Right lung (tissue), 5 donors: Measurements from ENCODE around the gene IFIT1B. TPM values are rescaled to one million over a fixed set of nuclear protein-coding genes. Genes with fewer than 3 reads are reported as not detected.
"Not testable (repeated sequence)": the region's sequence is repeated elsewhere in the genome, so short reads cannot be mapped to it uniquely, and the experiment has no call there.

Experiments used
- DNase-seq, 2 donors: peaks; one replicate each; pipeline ENCODE4 v3.0.0-alpha.2; 2013
- polyA plus RNA-seq, 5 donors: library from polyadenylated mRNA; unstranded; fragments of 120-200 nt; gene quantifications; one replicate each; pipeline versions ENCODE4 v1.2.1 to v1.2.3, GENCODE V29; 2013; ENCODE audit warnings: inconsistent platforms in 1 of 5, low replicate concordance in 1 of 5; ENCODE audit not compliant: insufficient read length in 5 of 5, insufficient read depth in 1 of 5

Gene IFIT1B
- polyA plus RNA-seq, 5 donors: 0.13 to 1.1 (median 0.51) TPM

DNA sequence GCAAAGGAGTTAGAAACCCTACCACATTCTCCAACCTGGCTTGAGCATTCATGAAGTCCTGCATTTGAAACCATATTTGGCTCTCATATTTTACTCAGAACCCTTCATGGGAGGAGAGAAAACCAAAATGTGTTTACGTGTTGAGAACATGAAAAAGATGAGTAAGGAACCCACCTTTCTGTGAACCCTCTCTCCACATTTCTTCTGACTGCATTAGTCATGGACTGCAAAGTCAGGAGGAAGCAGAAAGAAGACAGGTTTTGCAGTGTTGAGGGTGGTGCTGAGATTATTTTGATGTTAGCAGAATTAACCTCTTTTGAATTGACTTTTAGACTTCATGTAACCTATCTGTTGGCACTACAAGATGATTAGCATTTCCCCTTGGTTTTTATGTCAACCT is 4.9 kb downstream of the IFIT1B start:
- no peak for DNase-seq

DNA sequence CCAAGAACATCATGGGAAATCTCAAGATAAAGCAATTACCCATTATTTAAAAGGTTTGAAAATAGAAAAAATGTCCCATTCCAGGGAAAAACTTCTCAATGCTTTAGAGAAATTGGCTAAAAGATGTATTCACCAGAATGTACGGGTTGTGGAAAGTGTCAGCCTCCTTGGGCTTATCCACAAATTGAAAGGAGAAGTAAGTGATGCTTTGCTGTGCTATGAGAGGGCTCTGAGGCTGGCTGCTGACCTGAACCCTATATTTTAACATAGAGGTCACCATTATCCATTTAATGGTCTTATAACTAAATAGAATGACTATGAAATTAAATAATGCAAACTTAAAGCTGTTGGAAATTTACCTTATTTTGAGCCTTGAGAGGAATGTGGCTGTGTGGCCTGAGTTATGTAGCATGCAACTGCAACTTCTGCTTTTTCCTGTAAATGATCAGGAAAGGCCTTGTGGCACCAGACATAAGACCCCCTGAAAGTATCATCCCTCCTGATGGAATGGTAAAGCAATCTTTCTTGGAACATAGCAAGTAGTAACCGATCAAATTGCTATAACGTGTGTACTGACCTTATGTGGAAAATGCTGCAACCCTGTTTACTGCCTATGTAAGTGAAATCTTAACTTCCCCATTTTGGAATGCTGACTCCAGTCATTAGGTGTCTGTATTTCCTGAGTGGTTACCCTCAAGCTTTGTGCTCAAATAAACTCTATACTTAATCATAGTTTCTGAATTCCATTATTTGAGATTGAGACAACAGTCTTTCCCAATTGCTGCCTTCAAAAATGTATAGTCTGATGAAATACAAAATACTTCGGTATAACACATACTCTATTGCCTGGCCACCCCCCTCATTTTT is 6.9 kb downstream of the IFIT1B start:
- DNase-seq: no peak

DNA sequence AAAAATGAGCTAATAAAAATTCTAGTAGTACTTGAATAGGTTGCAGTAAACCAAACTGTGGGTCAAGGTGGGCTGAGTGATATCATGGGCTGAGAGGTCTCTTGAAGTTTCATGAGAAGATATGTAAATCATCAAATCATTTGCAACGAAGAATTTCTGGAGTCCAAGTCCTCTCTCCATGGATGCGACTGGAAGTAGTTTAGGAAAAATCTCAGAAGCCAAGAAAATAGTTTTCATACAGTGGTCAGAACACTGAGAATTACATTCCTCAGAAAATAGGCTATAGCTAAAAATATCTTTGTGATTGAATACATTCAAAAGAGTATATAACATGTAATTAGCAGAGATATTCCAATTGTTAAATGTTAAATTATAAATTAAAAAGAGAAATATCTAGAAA is 10.9 kb downstream of the IFIT1B start:
- DNase-seq: no peak

DNA sequence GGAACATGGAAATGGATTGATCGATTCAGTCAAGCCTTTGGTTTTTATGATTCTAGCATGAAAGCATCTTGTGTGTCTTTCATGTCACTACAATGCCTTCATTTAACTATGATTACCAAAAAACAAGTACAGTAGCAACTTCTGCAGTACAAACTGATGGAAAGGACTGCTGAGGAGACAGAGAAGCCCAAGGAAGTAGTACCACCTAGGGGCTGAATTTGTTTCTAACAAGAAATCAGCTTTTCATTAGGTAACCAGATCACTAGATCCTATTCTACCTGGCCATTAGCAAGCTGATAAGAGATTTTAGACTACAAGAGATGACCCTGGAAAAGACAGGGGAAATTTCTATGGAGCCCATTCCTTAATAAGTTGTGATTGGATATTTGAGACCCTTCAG is 11.4 kb downstream of the IFIT1B start:
- no peak for DNase-seq

DNA sequence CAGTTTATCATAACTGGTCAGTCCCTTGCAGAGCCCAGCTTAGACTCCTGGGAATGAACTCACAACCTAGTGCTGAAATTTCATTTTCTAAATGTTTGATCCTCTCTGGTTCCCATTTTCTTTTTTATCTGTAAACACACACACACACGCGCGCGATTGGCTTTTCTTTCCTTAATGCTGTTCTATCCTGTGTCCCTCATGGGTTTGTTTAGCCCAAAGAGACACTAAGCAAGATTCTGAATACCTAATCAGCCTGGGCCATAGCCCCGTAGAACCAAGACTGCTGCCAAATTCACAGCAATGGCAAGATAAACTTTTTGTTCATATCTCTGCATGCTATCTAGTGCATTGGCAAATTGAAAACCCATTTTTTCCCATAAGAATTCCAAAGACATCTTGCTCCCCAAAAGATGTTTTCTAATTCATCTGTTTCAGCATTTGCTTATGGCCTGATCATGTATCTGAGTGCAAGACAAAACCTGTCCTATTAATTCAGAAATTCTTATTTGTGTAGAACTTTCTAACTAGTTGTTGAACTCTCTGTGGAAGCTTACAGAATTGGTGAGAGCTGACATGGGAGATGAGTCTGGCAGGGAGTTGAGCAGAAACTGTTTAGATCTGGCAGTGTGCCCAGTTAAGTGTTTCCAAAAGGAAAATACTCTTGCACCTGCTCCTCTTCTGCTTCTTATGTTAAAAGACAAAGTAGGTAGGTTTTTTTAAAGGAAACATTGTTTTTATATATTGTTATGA is 12.8 kb downstream of the IFIT1B start:
- no peak for DNase-seq

DNA sequence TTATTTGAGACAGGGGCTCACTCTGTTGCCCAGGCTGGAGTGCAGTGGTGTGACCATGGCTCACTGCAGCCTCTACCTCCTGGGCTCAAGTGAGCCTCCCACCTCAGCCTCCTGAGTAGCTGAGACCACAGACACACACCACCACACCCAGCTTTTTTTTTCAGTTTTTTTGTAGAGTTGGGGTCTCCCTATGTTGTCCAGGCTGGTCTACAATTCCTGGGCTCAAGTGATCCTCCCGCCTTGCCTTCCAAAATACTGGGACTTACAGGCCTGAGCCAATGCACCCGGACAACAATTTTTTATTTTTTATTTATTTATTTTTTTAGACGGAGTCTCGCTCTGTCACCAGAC is 13.3 kb downstream of the IFIT1B start:
- not testable (repeated sequence) for DNase-seq

DNA sequence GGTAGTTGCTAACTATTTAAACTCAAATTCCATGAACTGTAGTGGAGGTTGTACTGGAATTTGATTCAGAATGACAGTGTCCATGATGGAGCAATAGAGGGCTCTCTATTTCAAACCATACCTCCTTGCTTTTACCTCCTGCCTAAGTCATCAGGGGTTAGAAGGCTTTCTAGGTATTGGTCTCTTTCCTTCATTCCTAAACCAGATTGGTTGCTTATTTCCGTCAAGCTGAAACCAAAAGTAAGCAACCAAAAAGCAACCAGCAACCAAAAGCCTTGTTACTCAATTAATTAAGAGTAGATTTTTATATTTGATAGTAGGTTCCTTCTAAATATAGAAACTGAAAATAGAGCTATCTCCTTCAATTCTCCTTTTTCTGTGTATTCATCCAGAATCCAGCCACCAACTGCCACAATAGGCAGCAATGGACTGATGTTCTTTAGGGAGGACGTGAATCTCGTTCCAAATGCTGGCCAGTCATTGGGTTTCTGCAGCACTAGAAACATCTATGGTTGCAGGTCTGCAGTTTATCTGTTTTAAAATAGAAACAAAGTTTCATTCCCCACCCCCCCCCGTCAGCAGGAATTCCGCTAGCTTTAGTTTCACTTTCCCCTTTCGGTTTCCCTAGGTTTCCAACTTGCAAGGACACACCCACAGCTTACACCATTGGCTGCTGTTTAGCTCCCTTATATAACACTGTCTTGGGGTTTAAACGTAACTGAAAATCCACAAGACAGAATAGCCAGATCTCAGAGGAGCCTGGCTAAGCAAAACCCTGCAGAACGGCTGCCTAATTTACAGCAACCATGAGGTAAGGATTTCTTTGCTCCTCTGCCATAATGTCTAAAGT is 14.3 kb downstream of the IFIT1B start, which contains the start of gene IFIT1:
Gene IFIT1 (plus strand): TSS at position 717 of the 850 bp plus-strand sequence. CDS start 90 bp downstream, at position 807.
- DNase-seq: peak; percentile 83 to 85

DNA sequence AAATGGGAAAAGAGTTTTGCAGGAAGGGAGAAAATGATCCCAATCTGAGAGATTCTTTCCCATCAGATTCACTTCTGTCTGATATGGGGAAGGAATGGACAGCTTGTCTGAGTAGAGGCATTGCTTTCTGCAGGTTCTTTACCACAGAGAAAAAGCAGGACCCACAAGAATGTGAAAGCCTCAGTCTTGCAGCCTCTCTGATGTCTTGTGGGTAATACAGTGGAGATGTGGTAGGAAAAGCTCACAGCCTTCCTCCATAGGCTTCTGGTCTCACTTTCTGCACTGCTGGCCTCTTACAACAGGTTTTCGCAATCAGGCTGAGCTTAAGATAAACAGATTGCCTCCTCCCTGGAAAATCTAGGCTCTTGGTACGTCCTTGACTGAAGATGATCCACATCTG is 15.1 kb downstream of the IFIT1B start:
- peak in 1 of 2 donors; percentile 69 for DNase-seq

DNA sequence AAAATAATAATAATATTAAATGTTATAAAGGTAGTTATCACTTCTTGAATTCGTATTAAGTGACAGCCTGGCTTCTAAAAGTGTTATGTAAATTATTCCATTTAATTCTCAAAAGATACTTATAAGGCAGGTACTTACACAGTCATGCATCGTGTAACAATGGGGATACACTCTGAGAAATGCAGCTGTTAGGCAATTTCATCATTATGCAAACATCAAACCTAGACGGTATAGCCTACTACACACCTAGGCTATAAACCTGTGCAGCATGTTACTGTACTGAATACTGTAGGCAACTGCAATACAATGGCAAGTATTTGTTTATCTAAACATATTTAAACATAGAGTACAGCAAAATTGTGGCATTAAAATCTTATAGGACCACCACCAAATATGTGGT is 16.0 kb downstream of the IFIT1B start:
- no peak for DNase-seq

DNA sequence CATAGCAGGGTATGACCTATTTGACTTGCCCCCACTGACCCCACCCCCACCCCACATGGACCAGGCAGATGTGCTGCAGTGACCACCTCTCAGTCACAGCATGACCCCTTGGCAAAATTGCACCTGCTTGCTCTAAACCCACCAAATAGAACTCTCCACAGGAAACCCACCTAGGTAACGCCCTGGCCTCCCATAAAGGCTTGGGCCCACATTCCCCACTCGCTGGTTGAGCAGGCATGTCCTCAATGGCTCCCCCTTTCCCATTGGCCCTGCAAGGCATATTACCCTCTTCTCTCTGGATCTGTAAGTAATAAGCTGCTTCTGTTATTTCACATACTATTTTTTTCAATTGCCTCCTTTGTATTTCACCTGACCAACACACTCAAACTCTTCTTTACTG is 17.3 kb downstream of the IFIT1B start:
- no peak for DNase-seq

DNA sequence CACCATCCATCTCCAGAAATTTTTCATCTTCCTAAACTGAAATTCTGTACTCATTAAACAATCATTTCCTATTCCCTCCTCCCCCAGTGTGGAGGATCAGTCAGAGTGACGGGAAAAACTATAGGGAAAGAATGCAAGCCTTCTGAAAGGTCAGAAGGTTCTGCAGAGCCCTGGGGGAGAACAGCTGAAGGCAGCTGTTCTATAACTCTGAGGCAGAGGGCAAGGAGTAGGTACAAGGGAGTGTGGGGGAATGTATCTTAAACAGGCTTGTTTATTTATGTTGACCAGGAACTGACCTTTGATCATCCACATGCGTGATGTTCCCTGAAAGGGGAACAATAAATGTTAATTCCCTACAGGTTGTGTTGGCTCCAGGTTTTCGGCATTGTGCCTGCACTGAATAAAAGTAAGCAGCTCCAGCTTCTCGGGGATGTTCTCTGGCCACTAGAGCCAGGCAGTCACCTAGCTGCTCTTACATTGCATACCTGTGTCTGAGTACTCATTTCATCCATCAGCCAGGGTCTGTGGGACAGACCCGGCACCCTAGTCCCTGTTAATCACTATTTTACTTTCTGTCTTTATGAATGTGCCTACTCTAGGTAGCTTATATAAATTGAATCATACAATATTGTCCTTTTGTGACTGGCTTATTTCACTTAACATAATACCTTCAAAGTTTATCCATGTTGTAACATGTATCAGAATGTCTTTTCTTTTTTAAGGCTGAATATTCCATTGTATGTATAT is 20.3 kb downstream of the IFIT1B start:
- peak; percentile 68 to 75 for DNase-seq

DNA sequence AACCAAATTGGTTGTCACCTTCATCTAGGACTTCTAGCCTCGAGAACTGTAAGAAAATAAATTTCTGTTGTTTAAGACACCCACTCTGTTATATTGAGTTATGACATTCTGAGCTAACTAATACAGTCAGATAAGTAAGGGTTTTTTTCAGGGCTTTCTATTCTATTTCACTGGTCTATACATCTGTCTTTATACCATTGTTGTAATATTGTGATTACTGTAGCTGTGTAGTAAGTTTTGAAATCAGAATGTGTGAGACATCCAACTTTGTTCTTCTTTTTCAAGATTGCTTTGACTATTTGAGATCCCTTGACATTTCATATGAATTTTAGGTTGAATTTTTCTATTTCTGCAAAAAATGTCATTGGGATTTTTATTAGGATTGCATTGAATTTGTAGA is 22.1 kb downstream of the IFIT1B start:
- no peak for DNase-seq

DNA sequence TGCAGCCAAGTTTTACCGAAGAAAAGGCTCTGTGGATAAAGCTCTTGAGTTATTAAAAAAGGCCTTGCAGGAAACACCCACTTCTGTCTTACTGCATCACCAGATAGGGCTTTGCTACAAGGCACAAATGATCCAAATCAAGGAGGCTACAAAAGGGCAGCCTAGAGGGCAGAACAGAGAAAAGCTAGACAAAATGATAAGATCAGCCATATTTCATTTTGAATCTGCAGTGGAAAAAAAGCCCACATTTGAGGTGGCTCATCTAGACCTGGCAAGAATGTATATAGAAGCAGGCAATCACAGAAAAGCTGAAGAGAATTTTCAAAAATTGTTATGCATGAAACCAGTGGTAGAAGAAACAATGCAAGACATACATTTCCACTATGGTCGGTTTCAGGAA is 25.2 kb downstream of the IFIT1B start:
- no peak for DNase-seq

DNA sequence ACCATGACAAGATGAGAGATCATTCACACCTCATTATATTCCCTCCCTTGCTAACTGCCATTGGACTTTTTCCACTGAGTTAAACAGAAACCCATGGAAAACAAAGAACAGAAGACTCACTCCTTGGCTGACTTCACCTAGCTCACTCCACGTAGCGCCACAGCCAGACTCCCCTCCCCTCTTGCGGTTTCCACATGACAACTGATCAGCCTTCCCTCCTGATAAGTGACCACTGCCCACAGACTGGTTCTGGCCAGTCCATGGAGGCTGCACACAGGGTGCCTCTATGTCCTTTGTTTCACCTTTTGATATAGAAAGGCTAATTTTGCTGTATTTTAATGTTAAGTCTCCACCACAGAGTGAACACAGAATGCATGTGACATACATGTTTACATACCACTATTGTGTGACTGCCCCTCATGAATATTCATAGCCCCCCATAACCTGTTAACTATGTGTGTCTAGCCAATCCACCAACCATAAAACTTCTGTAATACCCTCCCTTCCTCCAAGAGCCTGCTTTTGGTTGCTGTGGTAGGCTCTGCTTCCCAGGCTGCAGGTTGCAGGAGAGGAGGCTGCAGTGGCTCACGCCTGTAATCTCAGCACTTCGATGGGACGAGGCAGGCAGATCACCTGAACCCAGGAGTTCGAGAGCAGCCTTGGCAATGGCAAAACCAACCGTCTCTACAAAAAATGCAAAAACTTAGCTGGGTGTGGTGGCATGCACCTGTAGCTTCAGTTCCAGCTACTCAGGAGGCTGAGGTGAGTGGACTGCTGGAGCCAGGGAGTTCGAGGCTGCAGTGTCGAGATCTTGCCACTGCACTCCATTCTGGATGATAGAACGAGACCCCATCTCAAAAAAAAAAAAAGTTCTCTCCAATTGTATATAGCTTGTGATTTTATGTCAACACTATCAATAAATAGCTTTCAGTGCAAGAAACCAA is 26.5 kb downstream of the IFIT1B start:
- peak in 1 of 2 donors; percentile 68 for DNase-seq

DNA sequence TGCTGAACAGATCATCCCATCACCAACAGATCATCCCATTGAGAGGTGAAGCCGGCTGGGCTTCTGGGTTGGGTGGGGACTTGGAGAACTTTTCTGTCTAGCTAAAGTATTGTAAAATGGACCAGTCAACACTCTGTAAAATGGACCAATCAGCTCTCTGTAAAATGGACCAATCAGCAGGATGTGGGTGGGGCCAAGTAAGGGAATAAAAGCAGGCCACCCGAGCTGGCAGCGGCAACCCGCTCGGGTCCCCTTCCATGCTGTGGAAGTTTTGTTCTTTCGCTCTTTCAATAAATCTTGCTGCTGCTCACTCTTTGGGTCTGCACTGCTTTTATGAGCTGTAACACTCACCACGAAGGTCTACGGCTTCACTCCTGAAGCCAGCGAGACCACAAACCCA is 28.3 kb downstream of the IFIT1B start:
- not testable (repeated sequence) for DNase-seq

DNA sequence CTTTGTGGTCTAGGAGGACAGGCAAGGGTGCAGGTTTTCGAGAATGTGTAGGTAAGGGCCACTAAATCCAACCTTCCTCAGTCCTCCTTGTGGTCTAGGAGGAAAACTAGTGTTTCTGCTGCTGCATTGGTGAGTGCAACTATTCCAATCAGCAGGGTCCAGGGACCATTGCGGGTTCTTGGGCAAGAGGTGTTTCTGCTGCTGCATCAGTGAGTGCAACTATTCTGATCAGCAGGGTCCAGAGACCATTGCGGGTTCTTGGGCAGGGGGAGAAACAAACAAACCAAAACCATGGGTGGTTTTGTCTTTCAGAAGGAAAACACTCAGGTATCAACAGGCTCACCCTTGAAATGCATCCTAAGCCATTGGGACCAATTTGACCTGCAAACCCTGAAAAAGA is 29.9 kb downstream of the IFIT1B start:
- DNase-seq: not testable (repeated sequence)

DNA sequence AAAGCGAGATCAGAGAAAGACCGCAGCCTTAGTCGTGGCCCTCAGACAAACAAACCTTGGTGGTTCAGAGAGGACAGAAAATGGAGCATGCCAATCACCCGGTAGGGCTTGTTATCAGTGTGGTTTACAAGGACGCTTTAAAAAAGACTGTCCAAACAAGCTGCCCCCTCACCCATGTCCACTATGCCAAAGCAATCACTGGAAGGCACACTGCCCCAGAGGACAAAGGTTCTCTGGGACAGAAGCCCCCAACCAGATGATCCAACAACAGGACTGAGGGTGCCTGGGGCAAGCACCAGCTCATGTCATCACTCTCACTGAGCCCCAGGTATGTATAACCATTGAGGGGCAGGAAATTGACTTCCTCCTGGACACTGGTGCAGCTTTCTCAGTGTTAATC is 31.4 kb downstream of the IFIT1B start:
- not testable (repeated sequence) for DNase-seq

DNA sequence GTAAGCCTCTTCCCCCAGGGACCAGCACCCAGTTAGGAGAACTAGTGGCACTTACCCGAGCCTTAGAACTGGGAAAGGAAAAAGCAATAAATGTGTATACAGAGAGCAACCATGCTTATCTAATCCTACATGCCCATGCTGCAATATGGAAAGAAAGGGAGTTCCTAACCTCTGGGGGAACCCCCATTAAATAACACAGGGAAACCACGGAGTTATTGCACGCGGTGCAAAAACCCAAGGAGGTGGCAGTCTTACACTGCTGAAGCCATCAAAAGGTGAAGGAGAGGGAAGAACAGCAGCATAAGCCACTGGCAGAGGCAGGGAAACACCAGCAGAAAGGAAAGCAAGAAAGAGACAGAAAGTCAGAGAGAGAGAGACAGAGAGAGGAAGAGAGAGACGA is 32.7 kb downstream of the IFIT1B start:
- not testable (repeated sequence) for DNase-seq

DNA sequence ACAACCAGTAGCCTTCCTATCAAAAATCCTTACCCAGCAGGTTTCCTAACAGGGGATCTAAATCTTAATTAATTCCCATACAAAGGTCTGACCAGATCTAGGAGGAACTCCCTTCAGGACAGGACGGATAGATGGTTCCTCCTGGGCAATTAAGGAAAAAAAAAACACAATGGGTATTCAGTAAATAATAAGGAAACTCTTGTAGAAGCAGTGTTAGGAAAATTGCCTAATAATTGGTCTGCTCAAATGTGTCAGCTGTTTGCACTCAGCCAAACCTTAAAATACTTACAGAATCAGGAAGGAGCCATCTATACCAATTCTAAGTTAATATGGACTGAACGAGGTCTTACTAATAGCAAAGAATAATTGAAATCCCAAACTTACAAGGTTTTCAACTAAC is 33.3 kb downstream of the IFIT1B start:
- not testable (repeated sequence) for DNase-seq

DNA sequence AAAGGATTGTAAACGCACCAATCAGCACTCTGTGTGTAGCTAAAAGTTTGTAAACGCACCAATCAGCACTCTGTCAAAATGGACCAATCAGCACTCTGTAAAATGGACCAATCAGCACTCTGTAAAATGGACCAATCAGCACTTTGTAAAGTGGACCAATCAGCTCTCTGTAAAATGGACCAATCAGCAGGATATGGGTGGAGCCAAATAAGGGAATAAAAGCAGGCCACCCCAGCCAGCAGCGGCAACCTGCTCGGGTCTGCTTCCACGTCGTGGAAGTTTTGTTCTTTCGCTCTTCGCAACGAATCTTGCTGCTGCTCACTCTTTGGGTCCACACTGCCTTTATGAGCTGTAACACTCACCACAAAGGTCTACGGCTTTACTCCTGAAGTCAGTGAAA is 34.4 kb downstream of the IFIT1B start:
- not testable (repeated sequence) for DNase-seq
